ENCODE measurements around the gene B3GAT1. TPM values are rescaled to one million over a fixed set of nuclear protein-coding genes. Genes with fewer than 3 reads are reported as not detected.

Gene B3GAT1
- total and polyA plus RNA-seq, 2 experiments from 2014 or later, result not detected

GRCh38 chr11:134414766-134415765 is 3.0 kb upstream of the B3GAT1 start:
- 16 to 22% methylated on average over 14 to 17 of the region's 17 CpGs for WGBS, 2 experiments (ENCODE audit: low coverage in 1 of 2, low lambda C conversion rate in 2 of 2, missing lambda C conversion rate in 2 of 2)
- DNase-seq, result no peak
- in situ Hi-C loops (cut with MboI), result no loop called here

DNA sequence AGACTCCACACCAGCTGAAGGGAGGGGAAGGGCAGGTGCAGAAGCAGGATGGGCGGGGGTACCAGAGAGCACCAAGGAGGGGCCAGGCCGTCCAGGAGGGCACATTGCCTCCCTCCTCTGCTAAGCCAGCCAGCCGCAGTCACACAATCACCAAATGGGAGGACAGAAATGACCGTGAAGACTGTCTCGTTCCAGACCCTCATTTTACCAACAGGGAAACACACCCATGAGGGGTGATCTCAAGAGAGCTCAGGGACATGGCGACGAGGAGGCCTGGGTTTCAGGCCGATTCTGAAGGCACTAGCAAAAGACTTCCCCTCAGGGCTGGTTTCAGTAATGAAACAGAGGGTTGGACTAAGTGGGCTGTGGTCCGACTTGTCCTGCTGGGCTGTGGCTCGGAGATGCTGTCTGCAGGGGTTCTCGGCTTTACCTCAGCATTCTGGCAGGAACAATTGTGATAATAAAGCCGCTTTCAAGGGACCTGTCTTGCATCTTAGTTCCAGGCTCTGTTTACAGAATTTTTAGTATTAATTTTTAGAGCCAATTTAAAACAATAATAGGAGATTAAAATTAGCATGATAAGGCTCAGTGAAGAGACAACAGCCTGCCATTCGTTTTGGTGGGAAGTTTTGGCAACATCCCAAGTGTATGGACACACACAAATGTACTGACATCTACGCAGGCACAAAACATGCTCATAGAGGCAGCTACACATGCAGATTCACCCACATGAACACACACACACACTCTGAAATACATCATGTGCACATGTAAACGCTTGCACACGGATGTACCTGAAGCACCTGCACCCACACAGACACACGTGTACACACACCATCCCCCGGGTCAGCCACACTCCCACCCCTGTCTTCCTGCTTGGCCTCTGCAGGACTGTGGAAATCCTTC is 2.0 kb upstream of the B3GAT1 start:
- in situ Hi-C loops (cut with MboI), result no loop called here
- no peaks in the 10 kb centered on the region for H3F3A ChIP-seq (ENCODE audit: insufficient read depth)
- H3K27ac ChIP-seq, result no peak overlapping the region
- TF ChIP-seq EZH2phosphoT487 (IDR thresholded peaks at IDR 0.05; ENCODE audit: insufficient read depth, low read depth) (no peak), EZH2 (IDR thresholded peaks at IDR 0.05; ENCODE audit: insufficient read depth, poor library complexity, severe bottlenecking) (no peak)
- no peaks in the 10 kb centered on the region for H3K9me3 ChIP-seq (ENCODE audit: low read depth)
- peaks cover 42% of the 10 kb centered on the region for H3K27me3 ChIP-seq (replicated peaks; ENCODE audit: insufficient read depth)
- no peaks in the 10 kb centered on the region for H3K9me2 ChIP-seq (ENCODE audit: insufficient read depth)
- DNase-seq, result no peak
- H3K79me2 ChIP-seq (ENCODE audit: insufficient read depth), result no peaks in the 10 kb centered on the region
- no peaks in the 10 kb centered on the region for H3K36me3 ChIP-seq (ENCODE audit: low read depth)
- H3K4me3 ChIP-seq, result no peak overlapping the region
- 11 to 17% methylated on average over 18 of the region's 18 CpGs for WGBS, 2 experiments (ENCODE audit: low coverage in 1 of 2, low lambda C conversion rate in 2 of 2, missing lambda C conversion rate in 2 of 2)
- no peak overlapping the region for H2AFZ ChIP-seq
- H4K20me1 ChIP-seq (ENCODE audit: insufficient read depth), result no peaks in the 10 kb centered on the region
- H3K4me2 ChIP-seq (ENCODE audit: unreplicated experiment), result no peak overlapping the region
- H3K9ac ChIP-seq, result no peak overlapping the region
- no peaks in the 10 kb centered on the region for H3K4me1 ChIP-seq (ENCODE audit: insufficient read depth)

More at GRCh38 chr11:134414766-134415765, 3.0 kb upstream of the B3GAT1 start:
- Histone ChIP-seq H3K4me3 (no peak overlapping the region), H3K27me3 (replicated peaks; ENCODE audit: insufficient read depth) (peaks cover 39% of the 10 kb centered on the region), H3K9ac (no peak overlapping the region), H3K79me2 (ENCODE audit: insufficient read depth) (no peaks in the 10 kb centered on the region), H3K4me2 (ENCODE audit: unreplicated experiment) (no peak overlapping the region), H2AFZ (no peak overlapping the region), H3K4me1 (ENCODE audit: insufficient read depth) (no peaks in the 10 kb centered on the region), H3K27ac (no peak overlapping the region), H3K36me3 (ENCODE audit: low read depth) (no peaks in the 10 kb centered on the region), H3K9me3 (ENCODE audit: low read depth) (no peaks in the 10 kb centered on the region), H3K9me2 (ENCODE audit: insufficient read depth) (no peaks in the 10 kb centered on the region), H3F3A (ENCODE audit: insufficient read depth) (no peaks in the 10 kb centered on the region), H4K20me1 (ENCODE audit: insufficient read depth) (no peaks in the 10 kb centered on the region)
- TF ChIP-seq EZH2phosphoT487 (IDR thresholded peaks at IDR 0.05; ENCODE audit: insufficient read depth, low read depth), result no peak
- TF ChIP-seq EZH2 (IDR thresholded peaks at IDR 0.05; ENCODE audit: insufficient read depth, poor library complexity, severe bottlenecking), result no peak

- Histone ChIP-seq H4K20me1 (ENCODE audit: insufficient read depth) (no peaks in the 10 kb centered on the region), H3K27me3 (replicated peaks; ENCODE audit: insufficient read depth) (peaks cover 43% of the 10 kb centered on the region), H3K4me3 (no peak overlapping the region), H3K79me2 (ENCODE audit: insufficient read depth) (no peaks in the 10 kb centered on the region), H3K36me3 (ENCODE audit: low read depth) (no peaks in the 10 kb centered on the region), H3K9me3 (ENCODE audit: low read depth) (no peaks in the 10 kb centered on the region), H3F3A (ENCODE audit: insufficient read depth) (no peaks in the 10 kb centered on the region), H3K4me2 (ENCODE audit: unreplicated experiment) (no peak overlapping the region), H2AFZ (no peak overlapping the region), H3K27ac (no peak overlapping the region), H3K9ac (no peak overlapping the region), H3K4me1 (ENCODE audit: insufficient read depth) (no peaks in the 10 kb centered on the region), H3K9me2 (ENCODE audit: insufficient read depth) (no peaks in the 10 kb centered on the region)
- 5% methylated on average over 21 to 22 of the region's 22 CpGs for WGBS, 2 experiments (ENCODE audit: low coverage in 1 of 2, low lambda C conversion rate in 2 of 2, missing lambda C conversion rate in 2 of 2)
- peak; percentile 43 for TF ChIP-seq EZH2 (IDR thresholded peaks at IDR 0.05; ENCODE audit: insufficient read depth, poor library complexity, severe bottlenecking)
- no peak for TF ChIP-seq EZH2phosphoT487 (IDR thresholded peaks at IDR 0.05; ENCODE audit: insufficient read depth, low read depth)
- in situ Hi-C loops (cut with MboI), result no loop called here
- DNase-seq, result no peak
Measured at GRCh38 chr11:134413043-134413825, 1.2 kb upstream of the B3GAT1 start.

DNA sequence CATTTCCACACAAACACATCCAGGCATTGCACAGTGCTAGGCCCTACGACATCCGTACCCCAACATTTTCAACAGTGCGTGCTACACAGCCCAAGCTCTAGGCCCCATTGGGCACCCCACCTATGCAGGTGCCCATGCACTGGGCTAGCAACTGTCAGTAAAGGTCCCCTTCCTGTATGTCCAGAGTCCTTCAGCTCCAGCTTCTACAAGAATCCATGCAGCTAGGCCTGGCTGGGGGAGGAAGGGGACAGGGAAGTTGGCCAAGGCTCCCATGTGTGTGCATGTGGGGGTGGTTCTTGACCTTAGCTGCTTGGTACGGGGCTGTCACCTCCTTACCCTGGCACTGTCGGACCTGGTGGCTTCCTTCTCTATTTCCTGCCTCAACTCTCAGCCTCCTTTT is 1.3 kb downstream of the B3GAT1 start:
- WGBS, 2 experiments (ENCODE audit: low coverage in 1 of 2, low lambda C conversion rate in 2 of 2, missing lambda C conversion rate in 2 of 2), result 63 to 65% methylated on average over 5 of the region's 5 CpGs
- Histone ChIP-seq H3K79me2 (ENCODE audit: insufficient read depth) (no peaks in the 10 kb centered on the region), H3K4me2 (ENCODE audit: unreplicated experiment) (no peak overlapping the region), H3K4me3 (no peak overlapping the region), H3K27ac (no peak overlapping the region), H2AFZ (no peak overlapping the region), H3K9ac (no peak overlapping the region), H3K27me3 (replicated peaks; ENCODE audit: insufficient read depth) (peaks cover 43% of the 10 kb centered on the region), H3K4me1 (ENCODE audit: insufficient read depth) (no peaks in the 10 kb centered on the region), H4K20me1 (ENCODE audit: insufficient read depth) (no peaks in the 10 kb centered on the region), H3K9me2 (ENCODE audit: insufficient read depth) (no peaks in the 10 kb centered on the region), H3K9me3 (ENCODE audit: low read depth) (no peaks in the 10 kb centered on the region), H3F3A (ENCODE audit: insufficient read depth) (no peaks in the 10 kb centered on the region), H3K36me3 (ENCODE audit: low read depth) (no peaks in the 10 kb centered on the region)
- DNase-seq, result no peak
- TF ChIP-seq EZH2 (IDR thresholded peaks at IDR 0.05; ENCODE audit: insufficient read depth, poor library complexity, severe bottlenecking) (no peak), EZH2phosphoT487 (IDR thresholded peaks at IDR 0.05; ENCODE audit: insufficient read depth, low read depth) (no peak)
- in situ Hi-C loops (cut with MboI), result no loop called here

Data from GM23248 (cell line).